ENCODE data around the gene SMIM32. TPM values are rescaled to one million over a fixed set of nuclear protein-coding genes. Genes with fewer than 3 reads are reported as not detected.

The SMIM32 gene
- total and polyA plus RNA-seq, 9 of the 15 experiments (the other 6 are each of a cell fraction or from before 2014, with no cell fraction given) = not detected

DNA sequence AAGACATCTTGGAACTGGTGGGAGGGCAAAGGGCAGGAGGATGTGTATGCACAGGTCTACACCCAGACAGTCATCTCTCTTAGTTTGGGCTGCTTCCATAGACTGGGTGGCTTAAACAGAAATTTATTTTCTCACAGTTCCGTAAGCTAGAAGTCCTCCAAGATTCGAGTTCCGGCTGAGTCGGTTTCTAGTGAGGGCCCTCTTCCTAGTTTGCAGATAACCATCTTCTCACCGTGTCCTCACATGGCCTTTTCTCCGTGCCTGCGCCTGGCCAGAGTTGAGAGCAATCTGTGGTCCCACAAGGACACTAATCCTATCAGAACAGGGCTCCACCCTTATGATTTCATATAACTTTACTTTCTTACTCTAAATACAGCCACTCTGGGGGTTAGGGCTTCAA lies 4.1 kb downstream of the SMIM32 start (continued):
- TF ChIP-seq CTCF (IDR thresholded peaks at IDR 0.05 in 2 of 3, conservative IDR thresholded peaks at IDR 0.05 in 1 of 3; ENCODE audit: insufficient read depth in 2 of 3, low read depth in 1 of 3, low read length in 3 of 3) (no peak), FOSL1 (tag; conservative IDR thresholded peaks at IDR 0.05) (no peak), NCOA2 (IDR thresholded peaks at IDR 0.05; ENCODE audit: partially characterized antibody in 2 of 2) (no peak), ZBTB7A (IDR thresholded peaks at IDR 0.05; ENCODE audit: borderline replicate concordance, control insufficient read depth, low read depth, low read length) (no peak), CBX2 (IDR thresholded peaks at IDR 0.05; ENCODE audit: insufficient read depth, low read length, poor library complexity, severe bottlenecking) (no peak), ZNF57 (CRISPR knock-in tag; IDR thresholded peaks at IDR 0.05) (no peak), HDAC3 (IDR thresholded peaks at IDR 0.05; ENCODE audit: borderline replicate concordance, partially characterized antibody) (no peak), CHD7 (IDR thresholded peaks at IDR 0.05; ENCODE audit: low read depth, low read length) (no peak), MTF1 (CRISPR knock-in tag; IDR thresholded peaks at IDR 0.05; ENCODE audit: borderline replicate concordance) (no peak), TOE1 (IDR thresholded peaks at IDR 0.05; ENCODE audit: borderline replicate concordance) (no peak), TOE1 (CRISPR knock-in tag; IDR thresholded peaks at IDR 0.05; ENCODE audit: borderline replicate concordance, low read depth) (no peak), ZNF277 (CRISPR knock-in tag; IDR thresholded peaks at IDR 0.05; ENCODE audit: borderline replicate concordance) (no peak), ZNF764 (CRISPR knock-in tag; IDR thresholded peaks at IDR 0.05; ENCODE audit: low read depth) (no peak)

Data from K562 (cell line).